Measurements from ENCODE around the gene CEL.

GRCh38 chr9:133100506-133101355, 39.0 kb downstream of the CEL start:
- TF ChIP-seq CTCF (IDR thresholded peaks at IDR 0.05), result no peak
- no peak for TF ChIP-seq POLR2A (IDR thresholded peaks at IDR 0.05)
